H1 (cell line): ENCODE measurements around the gene SF3B1. TPM values are rescaled to one million over a fixed set of nuclear protein-coding genes. Genes with fewer than 3 reads are reported as not detected.

Source experiments
- CTCF ChIA-PET: fragments of 300-600 bp; sonication (Branson Sonifier 250); formaldehyde crosslinking; loops from one replicate; lab custom pipeline; 2021; ENCODE audit not compliant: partially characterized antibody; lab: Charles Lee
- POLR2A ChIA-PET: fragments of 300-600 bp; sonication (Branson Sonifier 250); formaldehyde crosslinking; loops from one replicate; lab custom pipeline; 2021; ENCODE audit warnings: inconsistent platforms; ENCODE audit not compliant: partially characterized antibody; lab: Charles Lee
- DNase-seq, 2 experiments: peaks; one replicate each; pipeline versions ENCODE4 v3.0.0 to v3.0.0-alpha.2; 2010 to 2022; ENCODE audit warnings: low spot score in 2 of 2, low read depth in 1 of 2, mixed read lengths in 1 of 2
- FAIRE-seq: peaks from 2 replicates; lab custom pipeline; 2011; peaks lifted over from hg19 to GRCh38; lab: Jason Lieb, UNC
- H2AFZ ChIP-seq: 2 replicates; pipeline ENCODE4 v1.8.1; 2012; ENCODE audit warnings: low read length, inconsistent platforms
- H2AK5ac ChIP-seq: 2 replicates; pipeline ENCODE4 v1.6.1; 2013; ENCODE audit warnings: low read depth, low read length
- H2BK120ac ChIP-seq: replicated peaks from 2 replicates; pipeline ENCODE3; 2013; ENCODE audit warnings: low read depth, low read length, inconsistent platforms
- H2BK12ac ChIP-seq: 2 replicates; pipeline ENCODE4 v1.6.1; 2013; ENCODE audit warnings: low read depth, low read length
- H2BK15ac ChIP-seq: 2 replicates; pipeline ENCODE4 v1.6.1; 2013; ENCODE audit warnings: low read length
- H2BK20ac ChIP-seq: 2 replicates; pipeline ENCODE4 v1.6.1; 2013; ENCODE audit warnings: low read length
- H2BK5ac ChIP-seq: 2 replicates; pipeline ENCODE4 v1.6.1; 2013; ENCODE audit warnings: low read depth, low read length
- H3K14ac ChIP-seq: 2 replicates; pipeline ENCODE4 v1.6.1; 2013; ENCODE audit warnings: inconsistent platforms; ENCODE audit not compliant: insufficient read length
- H3K18ac ChIP-seq: 2 replicates; pipeline ENCODE4 v1.6.1; 2013; ENCODE audit warnings: low read length; ENCODE audit errors: extremely low read depth
- H3K23ac ChIP-seq: 2 replicates; pipeline ENCODE4 v1.6.1; 2013; ENCODE audit warnings: inconsistent platforms; ENCODE audit not compliant: insufficient read length
- H3K23me2 ChIP-seq: 2 replicates; pipeline ENCODE4 v1.6.1; 2013; ENCODE audit warnings: low read depth, low read length
- H3K27ac ChIP-seq: 2 replicates; pipeline ENCODE4 v1.6.1; 2011; ENCODE audit warnings: low read depth, low read length, inconsistent platforms
- H3K27me3 ChIP-seq, 4 experiments: replicated peaks in 1 of 4; 1 replicate in 1 of 4; 2 replicates in 3 of 4; pipeline versions ENCODE4 v1.6.1 to v1.8.1; 2011 to 2013; ENCODE audit warnings: low read length in 3 of 4, mild to moderate bottlenecking in 3 of 4, inconsistent platforms in 2 of 4, mixed read lengths in 2 of 4, moderate library complexity in 1 of 4; ENCODE audit not compliant: control insufficient read depth in 3 of 4, insufficient read depth in 3 of 4; ENCODE audit errors: extremely low read depth in 1 of 4
- H3K36me3 ChIP-seq, 4 experiments: 2 replicates each; pipeline versions ENCODE4 v1.6.1 to v1.8.1; 2011 to 2013; ENCODE audit warnings: mild to moderate bottlenecking in 4 of 4, low read length in 3 of 4, moderate library complexity in 2 of 4, control low read depth in 1 of 4, inconsistent platforms in 1 of 4; ENCODE audit not compliant: insufficient read depth in 4 of 4, control insufficient read depth in 2 of 4
- H3K4ac ChIP-seq: replicated peaks from 2 replicates; pipeline ENCODE3; 2013; ENCODE audit warnings: low read length, low read depth, mixed read lengths, inconsistent platforms; ENCODE audit not compliant: insufficient read length
- H3K4me1 ChIP-seq, 4 experiments: replicated peaks in 1 of 4; 1 replicate in 1 of 4; 2 replicates in 3 of 4; pipeline versions ENCODE4 v1.6.1 to v1.8.1; 2011 to 2013; ENCODE audit warnings: low read length in 3 of 4, inconsistent platforms in 2 of 4, mixed read lengths in 1 of 4; ENCODE audit not compliant: insufficient read depth in 4 of 4, control insufficient read depth in 3 of 4
- H3K4me2 ChIP-seq, 2 experiments: 2 replicates each; pipeline versions ENCODE4 v1.6.1 to v1.8.1; 2011 to 2013; ENCODE audit warnings: low read depth in 2 of 2, low read length in 2 of 2, control low read depth in 1 of 2, inconsistent platforms in 1 of 2, mild to moderate bottlenecking in 1 of 2; ENCODE audit not compliant: insufficient read depth in 1 of 2
- H3K4me3 ChIP-seq, 4 experiments: fragments of 200-600, 300-600 bp in 1 of 4; sonication (generic), shearing (Covaris generic), sonication (Bioruptor Twin) in 1 of 4; 2 replicates each; pipeline versions ENCODE4 v1.5.1 to v1.8.1; 2011 to 2016; ENCODE audit warnings: low read length in 4 of 4, low read depth in 3 of 4, control low read depth in 2 of 4, inconsistent platforms in 2 of 4, mild to moderate bottlenecking in 2 of 4, mixed read lengths in 1 of 4, moderate library complexity in 1 of 4; ENCODE audit not compliant: insufficient read depth in 2 of 4; ENCODE audit errors: extremely low read depth in 1 of 4
- H3K56ac ChIP-seq: replicated peaks from 2 replicates; pipeline ENCODE3; 2013; ENCODE audit warnings: low read depth, mild to moderate bottlenecking, mixed read lengths, low read length, inconsistent platforms; ENCODE audit not compliant: insufficient read length
- H3K79me1 ChIP-seq: 2 replicates; pipeline ENCODE4 v1.6.1; 2013; ENCODE audit warnings: low read depth, low read length, control low read depth
- H3K79me2 ChIP-seq, 2 experiments: 2 replicates each; pipeline versions ENCODE4 v1.6.1 to v1.8.1; 2012 to 2013; ENCODE audit warnings: low read length in 2 of 2, mild to moderate bottlenecking in 2 of 2, inconsistent platforms in 1 of 2; ENCODE audit not compliant: insufficient read depth in 2 of 2, control insufficient read depth in 1 of 2
- H3K9ac ChIP-seq, 4 experiments: replicated peaks in 1 of 4; 1 replicate in 1 of 4; 2 replicates in 3 of 4; pipeline versions ENCODE4 v1.6.1 to v1.8.1; 2011 to 2013; ENCODE audit warnings: low read depth in 3 of 4, low read length in 3 of 4, control low read depth in 2 of 4, mild to moderate bottlenecking in 2 of 4, moderate library complexity in 2 of 4, inconsistent platforms in 1 of 4; ENCODE audit errors: extremely low read depth in 1 of 4
- H3K9me3 ChIP-seq, 2 experiments: 2 replicates each; pipeline versions ENCODE4 v1.6.1 to v1.8.1; 2012 to 2013; ENCODE audit warnings: mild to moderate bottlenecking in 2 of 2, moderate library complexity in 2 of 2, control low read depth in 1 of 2, inconsistent platforms in 1 of 2, low read depth in 1 of 2, low read length in 1 of 2, mixed read lengths in 1 of 2; ENCODE audit not compliant: insufficient read depth in 2 of 2
- H4K20me1 ChIP-seq, 2 experiments: replicated peaks in 1 of 2; 2 replicates each; pipeline versions ENCODE3 to v1.8.1; 2011 to 2013; ENCODE audit warnings: inconsistent platforms in 2 of 2, low read length in 2 of 2, mild to moderate bottlenecking in 1 of 2; ENCODE audit not compliant: insufficient read depth in 2 of 2, control insufficient read depth in 1 of 2
- H4K5ac ChIP-seq: 2 replicates; pipeline ENCODE4 v1.6.1; 2013; ENCODE audit warnings: low read length, low read depth, mixed read lengths, inconsistent platforms; ENCODE audit not compliant: insufficient read length
- H4K8ac ChIP-seq: 2 replicates; pipeline ENCODE4 v1.8.0; 2013; ENCODE audit warnings: mild to moderate bottlenecking, moderate library complexity, low read length, inconsistent platforms; ENCODE audit not compliant: insufficient read depth; ENCODE audit errors: extremely low read depth
- H4K91ac ChIP-seq: replicated peaks from 2 replicates; pipeline ENCODE3; 2013; ENCODE audit warnings: low read length, mixed read lengths, inconsistent platforms; ENCODE audit not compliant: insufficient read length
- HDAC2 ChIP-seq, 2 experiments: fragments of 300-600 bp in 1 of 2; sonication (generic) in 1 of 2; IDR thresholded peaks; 2 replicates each; pipeline ENCODE4 v1.6.1; 2011 to 2012; ENCODE audit warnings: low read depth in 2 of 2, low read length in 2 of 2, mild to moderate bottlenecking in 2 of 2, moderate library complexity in 2 of 2, borderline replicate concordance in 1 of 2, inconsistent platforms in 1 of 2
- PHF8 ChIP-seq: fragments of 200-600 bp; sonication (generic); conservative IDR thresholded peaks from 2 replicates; pipeline ENCODE4 v1.7.1; 2012; ENCODE audit warnings: low read depth, mild to moderate bottlenecking, inconsistent platforms, low read length, moderate library complexity
- POU5F1 ChIP-seq: IDR thresholded peaks from 2 replicates; pipeline ENCODE4 v1.6.1; 2011; ENCODE audit warnings: low read depth, mild to moderate bottlenecking, low read length, moderate library complexity
- RNF2 ChIP-seq: fragments of 200-900, 300-1000 bp; sonication (generic); IDR thresholded peaks from 2 replicates; pipeline ENCODE4 v1.7.1; 2016; ENCODE audit warnings: borderline replicate concordance, low read depth, mild to moderate bottlenecking, antibody characterized with exemption, low read length; ENCODE audit not compliant: poor library complexity, severe bottlenecking; ENCODE audit errors: missing control alignments
- SIRT6 ChIP-seq: IDR thresholded peaks from one replicate; pipeline ENCODE4 v1.7.1; 2012; ENCODE audit warnings: low read length, inconsistent platforms
- WGBS, 2 experiments: shearing (Covaris generic) in 1 of 2; methylation state at CpG; one replicate each; pipeline versions ENCODE4 v1.1.6 to v1.1.7; 2013 to 2015; ENCODE audit warnings: low lambda C conversion rate in 2 of 2, mixed read lengths in 2 of 2, inconsistent platforms in 1 of 2, low coverage in 1 of 2, missing lambda C conversion rate in 1 of 2; ENCODE audit not compliant: insufficient replicate concordance in 2 of 2, insufficient coverage in 1 of 2, insufficient read length in 1 of 2; ENCODE audit errors: extremely low coverage in 1 of 2, missing lambda C conversion rate in 1 of 2; 5-methylcytosine and 5-hydroxymethylcytosine counted together
- long read RNA-seq, 2 experiments: library from RNA in 1 of 2; library from capped mRNA in 1 of 2; stranded (forward); transcript quantifications; one replicate each; pipeline ENCODE4 v2.0.0, GENCODE V29; 2021; ENCODE audit warnings: inconsistent platforms in 1 of 2
- polyA minus RNA-seq, 3 experiments: library from RNA; depleted of rRNA, polyadenylated mRNA; stranded (reverse); fragments of >200 nt; gene quantifications; 1 replicate in 2 of 3; 2 replicates in 1 of 3; pipeline ENCODE4 v1.2.3, GENCODE V29; 2011
- polyA plus RNA-seq, 7 experiments: library from polyadenylated mRNA; depleted of rRNA in 3 of 7; stranded (reverse) in 5 of 7; unstranded in 2 of 7; fragments of >200 nt in 5 of 7; fragments of 200-250 nt in 2 of 7; gene quantifications; 1 replicate in 5 of 7; 2 replicates in 1 of 7; 4 replicates in 1 of 7; pipeline versions ENCODE4 v1.2.1 to v1.2.3, GENCODE V29; 2011 to 2013; ENCODE audit warnings: missing spikeins in 2 of 7, mixed read lengths in 2 of 7
- total RNA-seq: library from RNA; stranded (reverse); fragmentation: NEBNext Ultra II Directional; extraction: Animal tissue kit (Norgen Biotek cat#: 25700); gene quantifications from 2 replicates; pipeline ENCODE4 v1.2.1, GENCODE V29; 2021

SF3B1 gene
- total RNA-seq (294 and 320 TPM in 2 replicates), polyA plus RNA-seq (2011; rRNA removed) (189 and 403 TPM in 2 replicates), polyA minus RNA-seq (2011; rRNA and poly(A)+ RNA removed) (526 and 935 TPM in 2 replicates)
- 286 TPM for polyA plus RNA-seq (2011; cell fraction: cytosol; rRNA removed)
- 226 TPM for polyA plus RNA-seq (2011; cell fraction: nucleus; rRNA removed)
- polyA plus RNA-seq (2012, experiment 1 of 2) = 258 to 408 TPM (median 296 TPM) in 4 replicates
- 11.0 TPM for polyA plus RNA-seq (2012, experiment 2 of 2)
- 175 TPM for polyA plus RNA-seq (2013, experiment 1 of 2)
- 166 TPM for polyA plus RNA-seq (2013, experiment 2 of 2)
- 141 TPM for polyA minus RNA-seq (2011; cell fraction: cytosol; rRNA and poly(A)+ RNA removed)
- 366 TPM for polyA minus RNA-seq (2011; cell fraction: nucleus; rRNA and poly(A)+ RNA removed)
- long read RNA-seq, experiment 1, full-length matches to known transcripts = 31 of 201 reads
- long read RNA-seq, experiment 1, partial matches to known transcripts = 144 of 201 reads
- long read RNA-seq, experiment 1, other reads (novel, unspliced or antisense) = 26 of 201 reads
- long read RNA-seq, experiment 2, full-length matches to known transcripts = 38 of 234 reads
- long read RNA-seq, experiment 2, partial matches to known transcripts = 187 of 234 reads
- long read RNA-seq, experiment 2, other reads (novel, unspliced or antisense) = 9 of 234 reads

- DNase-seq = peak; percentile 91 to 98
- H3K56ac ChIP-seq = peak within 1 kb of the TSS; percentile 79
- H2BK20ac ChIP-seq = no peak within 1 kb of the TSS
- H3K14ac ChIP-seq = no peak within 1 kb of the TSS
- peaks cover 7 to 16% of the 10 kb centered on the region in 2 experiments for H4K20me1 ChIP-seq
- CTCF ChIA-PET = interaction anchor here (0.9 kb wide), 2 partner anchors 16 to 18 kb away, joined by 3 read pairs; no protein-coding TSS in a partner anchor
- POLR2A ChIA-PET = interaction anchor here (0.6 to 2.7 kb wide), 25 partner anchors 10 to 206 kb away, joined by 3 to 31 read pairs (median 4); partner anchors contain the start of genes COQ10B, HSPD1, HSPE1 and MOB4
- peak within 1 kb of the TSS; percentile 99 for H3K18ac ChIP-seq
- peak within 1 kb of the TSS; percentile 76 for H3K4ac ChIP-seq
- H4K5ac ChIP-seq = peak within 1 kb of the TSS; percentile 85
- H2BK12ac ChIP-seq = peak within 1 kb of the TSS; percentile 91; the same call in 1 of the 2 replicates
- peak within 1 kb of the TSS; percentile 93; the same call in 1 of the 2 replicates for H2AK5ac ChIP-seq
- H3K4me3 ChIP-seq = peak within 1 kb of the TSS; percentile 83 to 100 (median 98)
- no peaks in the 10 kb centered on the region for H3K9me3 ChIP-seq
- no peak within 1 kb of the TSS for H3K23ac ChIP-seq
- peak within 1 kb of the TSS; percentile 99 for H2BK5ac ChIP-seq
- H3K4me2 ChIP-seq = peak within 1 kb of the TSS; percentile 61 to 91
- H2AFZ ChIP-seq = peak within 1 kb of the TSS; percentile 77
- peak within 1 kb of the TSS; percentile 65 for H2BK120ac ChIP-seq
- peaks cover 0 to 5% (median 4%) of the 10 kb centered on the region in 4 experiments; a peak in 4 of 7 replicates for H3K4me1 ChIP-seq
- peaks cover 48 to 61% of the 10 kb centered on the region in 2 experiments for H3K79me2 ChIP-seq
- peaks cover 0 to under 1% (median 0%) of the 10 kb centered on the region in 4 experiments; a peak in 1 of 8 replicates for H3K36me3 ChIP-seq
- H3K27me3 ChIP-seq = no peaks in the 10 kb centered on the region
- no peak within 1 kb of the TSS for H2BK15ac ChIP-seq
- H4K8ac ChIP-seq = peak within 1 kb of the TSS; percentile 99
- WGBS, 2 experiments = 1% methylated on average over 74 of the region's 74 CpGs; no CpG with 5 or more reads in 1 of the 2 experiments
- peaks cover 5% of the 10 kb centered on the region; the same call in 1 of the 2 replicates for H3K79me1 ChIP-seq
- H3K23me2 ChIP-seq = peaks cover 6% of the 10 kb centered on the region; the same call in 1 of the 2 replicates
- H3K27ac ChIP-seq = peak within 1 kb of the TSS; percentile 99
- no peak for FAIRE-seq
- H4K91ac ChIP-seq = peak within 1 kb of the TSS; percentile 30
- peak within 1 kb of the TSS; percentile 95 to 100 (median 100) for H3K9ac ChIP-seq
- TF ChIP-seq HDAC2 (IDR thresholded peaks at IDR 0.05; ENCODE audit: borderline replicate concordance in 1 of 2, low read depth in 2 of 2, low read length in 2 of 2) (no peak; a peak in 1 of 4 replicates), POU5F1 (no peak), PHF8 (peak; percentile 94), SIRT6 (no peak), RNF2 (no peak)
Measured at GRCh38 chr2:197434541-197435513, at the start of gene SF3B1. TSS of gene SF3B1 (minus strand) at chr2:197435028. CDS start at chr2:197434999, 29 bp downstream.
